Measurements from ENCODE around the gene KCTD16. TPM values are rescaled to one million over a fixed set of nuclear protein-coding genes. Genes with fewer than 3 reads are reported as not detected.

Gene KCTD16
- total RNA-seq, 1 experiment from 2014 or later, result 0.08 TPM

- Histone ChIP-seq H3K4me1 (ENCODE audit: control insufficient read depth, insufficient read depth, low read length) (no peaks in the 10 kb centered on the region), H3K36me3 (ENCODE audit: control insufficient read depth, insufficient read depth, low read length) (no peaks in the 10 kb centered on the region), H3K27me3 (ENCODE audit: control insufficient read depth, insufficient read depth, low read length) (no peaks in the 10 kb centered on the region), H3K4me3 (ENCODE audit: low read depth in 2 of 2, low read length in 2 of 2) (no peak overlapping the region), H3K9me3 (ENCODE audit: control insufficient read depth, insufficient read depth, low read depth, low read length) (no peaks in the 10 kb centered on the region), H3K27ac (ENCODE audit: low read length) (no peak overlapping the region)
- BruUV-seq (replicated peaks), result no TSS peak
- in situ Hi-C loops (cut with HindIII; ENCODE audit: low pct_unique_long_range_greater_than_20kb, low sequenced_read_pairs), result no loop called here
- ATAC-seq, result no peak
- POLR2A ChIA-PET, result no interaction called here
- no peak for DNase-seq (ENCODE audit: low read depth, low spot score)
- no peak for TF ChIP-seq REST (IDR thresholded peaks at IDR 0.05; ENCODE audit: insufficient read depth in 1 of 2, low read depth in 2 of 2, low read length in 1 of 2)
- no peak for TF ChIP-seq CTCF (IDR thresholded peaks at IDR 0.05)
- no peak for TF ChIP-seq TCF7L2 (IDR thresholded peaks at IDR 0.05; ENCODE audit: low read depth, low read length)
- no peak for TF ChIP-seq SIN3A (IDR thresholded peaks at IDR 0.05; ENCODE audit: borderline replicate concordance, insufficient read depth, low read depth, low read length)
- TF ChIP-seq POLR2AphosphoS5 (IDR thresholded peaks at IDR 0.05; ENCODE audit: low read depth, low read length), result no peak
- CTCF ChIA-PET, result no interaction called here
- intact Hi-C loops (cut with micrococcal nuclease; ENCODE audit: unreplicated experiment), result no loop called here
Observed at GRCh38 chr5:144457160-144457559, 286.5 kb downstream of the KCTD16 start.

GRCh38 chr5:144458216-144458615, 287.5 kb downstream of the KCTD16 start:
- DNase-seq (ENCODE audit: low read depth, low spot score) (no peak), ATAC-seq (no peak)
- Histone ChIP-seq H3K4me1 (ENCODE audit: control insufficient read depth, insufficient read depth, low read length) (no peaks in the 10 kb centered on the region), H3K36me3 (ENCODE audit: control insufficient read depth, insufficient read depth, low read length) (no peaks in the 10 kb centered on the region), H3K9me3 (ENCODE audit: control insufficient read depth, insufficient read depth, low read depth, low read length) (no peaks in the 10 kb centered on the region), H3K27me3 (ENCODE audit: control insufficient read depth, insufficient read depth, low read length) (no peaks in the 10 kb centered on the region), H3K4me3 (ENCODE audit: low read depth in 2 of 2, low read length in 2 of 2) (no peak overlapping the region), H3K27ac (ENCODE audit: low read length) (no peak overlapping the region)
- intact Hi-C loops (cut with micrococcal nuclease; ENCODE audit: unreplicated experiment), result no loop called here
- TF ChIP-seq CTCF (IDR thresholded peaks at IDR 0.05) (no peak), POLR2AphosphoS5 (IDR thresholded peaks at IDR 0.05; ENCODE audit: low read depth, low read length) (no peak), TCF7L2 (IDR thresholded peaks at IDR 0.05; ENCODE audit: low read depth, low read length) (no peak), SIN3A (IDR thresholded peaks at IDR 0.05; ENCODE audit: borderline replicate concordance, insufficient read depth, low read depth, low read length) (no peak), REST (IDR thresholded peaks at IDR 0.05; ENCODE audit: insufficient read depth in 1 of 2, low read depth in 2 of 2, low read length in 1 of 2) (no peak)
- BruUV-seq (replicated peaks), result no TSS peak
- ChIA-PET POLR2A (no interaction called here), CTCF (no interaction called here)
- in situ Hi-C loops (cut with HindIII; ENCODE audit: low pct_unique_long_range_greater_than_20kb, low sequenced_read_pairs), result no loop called here

Data from Panc1 (cell line).